NCI-H524 treated with DMSO at 0.1 percent for 48 hours (cell line): Measurements from ENCODE around the gene CD52.
A peak's percentile ranks its signal among the peaks of the same experiment; 100 is the strongest.
"Not testable (repeated sequence)": the region's sequence is repeated elsewhere in the genome, so short reads cannot be mapped to it uniquely, and the experiment has no call there.

ENCODE experiments used
- DNase-seq: peaks from one replicate; lab custom pipeline; 2025; lab: John Stamatoyannopoulos, UW

Gene CD52

DNA sequence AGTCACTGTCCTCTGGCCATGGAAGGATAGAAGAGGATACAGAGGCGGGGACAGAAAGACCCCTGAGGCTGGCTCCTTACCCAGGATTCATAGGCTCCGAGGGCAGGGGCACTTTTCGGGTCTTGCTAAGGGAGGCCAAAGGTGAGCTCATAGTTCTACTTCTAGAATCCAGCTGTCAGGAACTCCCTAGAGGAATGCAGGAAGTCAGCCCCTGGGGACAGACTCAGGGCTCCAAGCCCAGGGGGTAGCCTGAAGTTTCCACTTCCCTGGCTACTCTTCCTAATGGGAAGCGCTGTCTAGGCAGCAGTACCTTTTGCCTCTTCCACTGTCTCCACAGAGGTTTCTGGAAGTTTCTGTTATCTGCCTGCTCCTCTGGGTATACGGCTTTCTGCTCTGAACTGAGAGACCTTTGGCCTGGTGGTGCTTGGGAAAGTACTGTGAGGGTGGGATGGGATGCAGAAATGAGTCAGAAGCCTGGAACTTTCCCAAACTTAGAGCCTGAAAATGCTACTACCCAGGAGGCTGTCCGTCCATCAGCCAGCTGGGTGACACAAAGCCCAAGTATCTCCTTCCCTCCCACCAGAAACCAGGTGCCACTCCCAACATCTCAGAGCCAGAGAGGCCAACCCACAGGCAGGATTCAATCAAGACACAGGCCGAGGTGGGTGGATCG lies 14.9 kb upstream of the CD52 start:
- DNase-seq = no peak

DNA sequence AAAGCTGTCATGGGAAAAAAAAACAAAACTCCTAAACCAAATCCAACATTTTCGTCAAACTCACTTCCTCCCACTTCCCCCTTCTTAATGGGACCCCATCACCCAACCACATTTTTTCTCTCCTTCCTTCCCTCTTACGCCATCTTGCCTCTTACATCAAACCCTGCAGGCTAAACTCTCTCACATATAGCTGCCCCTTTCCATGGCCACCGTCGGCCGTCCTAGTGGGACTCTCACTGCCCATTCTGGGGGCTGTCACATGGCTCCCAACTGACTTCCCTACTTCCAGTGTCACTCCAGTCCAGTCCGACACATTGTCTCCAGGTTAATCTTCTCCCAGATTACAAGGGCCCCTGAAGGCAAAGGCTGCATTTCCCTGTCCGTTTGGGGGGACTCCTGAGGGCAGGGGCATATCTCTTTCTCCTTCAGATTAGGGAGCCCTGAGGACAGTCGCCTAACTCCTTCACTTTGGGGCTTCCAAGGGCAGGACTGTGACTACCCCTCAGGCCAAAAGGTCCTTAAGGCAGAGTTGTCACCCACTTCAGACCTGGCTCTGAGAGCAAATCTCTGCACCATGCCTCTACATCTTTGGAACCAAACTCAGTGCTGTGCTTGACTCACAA lies 12.0 kb upstream of the CD52 start:
- no peak for DNase-seq

DNA sequence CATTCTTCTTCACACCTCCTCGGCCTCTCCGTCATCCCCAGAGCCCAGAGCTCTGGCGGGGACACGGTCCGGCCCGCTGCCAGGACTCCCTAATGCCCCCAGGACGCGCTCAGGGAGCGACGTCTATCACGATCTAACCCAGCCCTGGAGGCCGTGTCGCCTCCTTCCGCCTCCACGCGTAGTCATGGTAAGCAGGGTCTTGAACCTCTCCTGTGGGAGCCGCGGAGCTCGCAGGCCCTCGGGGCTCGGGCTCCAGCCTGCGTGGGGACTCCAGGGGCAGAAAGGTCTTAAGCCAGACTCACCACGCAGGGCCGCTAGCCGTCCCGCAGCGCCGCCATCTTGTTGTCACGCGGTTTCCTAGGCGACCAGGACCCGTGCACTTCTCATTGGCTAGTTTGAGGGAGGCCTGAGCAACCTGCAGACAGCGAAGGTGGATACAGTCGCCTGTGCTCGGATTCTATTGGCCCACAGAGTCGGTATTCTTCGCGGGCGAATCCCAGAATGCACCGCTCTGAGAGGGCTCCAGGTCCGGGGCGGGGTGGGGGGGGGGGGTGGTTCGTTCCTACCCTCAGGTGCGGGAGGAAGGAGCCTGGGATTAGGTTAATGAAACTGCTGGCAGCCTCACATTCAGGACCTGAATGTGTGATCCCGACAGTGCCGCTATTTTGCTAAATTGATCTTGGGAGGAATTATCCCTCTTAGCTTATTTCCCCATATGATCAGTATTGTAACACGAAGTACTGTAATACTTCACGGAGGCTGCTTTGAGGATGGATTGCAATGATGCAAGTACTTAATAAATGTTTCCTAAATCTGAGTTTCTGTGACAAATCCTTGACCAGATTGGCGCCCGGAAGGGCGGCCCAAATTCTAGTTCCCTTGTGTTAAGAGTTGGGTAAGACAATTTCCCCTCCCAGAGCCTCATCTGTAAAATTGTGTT lies 11.2 kb upstream of the CD52 start, which contains the start of gene UBXN11:
Gene UBXN11, minus strand, starts transcription at position 347 of the 940 bp plus-strand sequence. CDS start 3,753 bp downstream, outside the sequence.
- DNase-seq = peak; percentile 94

DNA sequence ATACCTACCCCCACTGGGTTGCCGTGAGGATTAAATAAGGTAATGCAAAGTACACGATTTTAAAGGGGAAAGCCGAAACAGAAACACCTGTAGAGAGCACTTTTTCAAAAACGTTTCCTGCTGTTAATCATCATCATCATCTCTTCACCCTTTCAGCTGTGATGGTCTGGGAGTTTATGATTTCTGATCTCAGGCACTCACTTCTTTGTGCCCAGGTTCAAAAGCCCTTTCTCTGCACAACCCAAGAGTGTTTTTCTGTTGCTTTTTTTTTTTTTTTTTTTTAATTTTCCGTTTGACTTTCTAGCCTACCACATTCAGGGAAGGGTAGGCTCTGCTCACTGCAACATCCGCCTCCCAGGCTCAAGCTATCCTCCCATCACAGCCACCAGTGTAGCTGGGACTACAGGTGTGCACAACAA lies 10.4 kb upstream of the CD52 start:
- DNase-seq = no peak

DNA sequence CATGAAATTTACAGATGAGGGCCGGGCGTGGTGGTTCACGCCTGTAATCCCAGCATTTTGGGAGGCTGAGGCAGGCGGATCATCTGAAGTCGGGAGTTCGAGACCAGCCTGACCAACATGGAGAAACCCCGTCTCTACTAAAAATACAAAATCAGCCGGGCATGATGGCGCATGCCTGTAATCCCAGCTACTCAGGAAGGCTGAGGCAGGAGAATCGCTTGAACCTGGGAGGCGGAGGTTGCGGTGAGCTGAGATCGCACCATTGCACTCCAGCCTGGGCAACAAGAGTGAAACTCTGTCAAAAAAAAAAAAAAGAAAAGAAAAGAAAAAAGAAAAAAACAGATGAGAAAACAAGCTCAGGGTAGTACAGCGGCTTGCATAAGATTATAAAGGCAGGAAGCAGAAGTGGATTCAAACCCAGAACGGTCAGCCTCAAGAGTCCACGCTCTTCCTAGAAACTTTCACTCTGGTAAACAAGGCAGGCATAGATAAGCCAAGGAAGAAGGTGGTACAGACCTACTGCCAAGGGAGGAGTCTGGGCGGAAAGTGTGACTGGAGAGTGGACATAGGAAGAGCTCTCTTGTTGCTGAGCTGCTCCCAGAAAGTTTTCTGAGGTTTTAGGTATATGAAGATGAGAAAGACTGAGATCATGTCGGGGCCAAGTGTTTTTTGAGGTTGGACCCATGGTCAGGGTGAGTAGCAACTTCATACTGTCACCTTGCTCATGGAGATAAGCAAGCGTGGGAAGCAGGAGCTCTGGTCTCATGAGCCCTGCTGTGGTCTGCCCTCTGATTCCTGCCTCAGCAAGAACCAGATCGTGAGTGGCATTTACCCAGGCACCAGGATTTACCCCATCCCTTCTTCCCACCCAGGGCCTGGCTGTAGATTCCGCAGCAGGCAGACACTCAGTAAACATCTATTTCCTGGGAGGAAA lies 9.5 kb upstream of the CD52 start:
- DNase-seq = not testable (repeated sequence)

DNA sequence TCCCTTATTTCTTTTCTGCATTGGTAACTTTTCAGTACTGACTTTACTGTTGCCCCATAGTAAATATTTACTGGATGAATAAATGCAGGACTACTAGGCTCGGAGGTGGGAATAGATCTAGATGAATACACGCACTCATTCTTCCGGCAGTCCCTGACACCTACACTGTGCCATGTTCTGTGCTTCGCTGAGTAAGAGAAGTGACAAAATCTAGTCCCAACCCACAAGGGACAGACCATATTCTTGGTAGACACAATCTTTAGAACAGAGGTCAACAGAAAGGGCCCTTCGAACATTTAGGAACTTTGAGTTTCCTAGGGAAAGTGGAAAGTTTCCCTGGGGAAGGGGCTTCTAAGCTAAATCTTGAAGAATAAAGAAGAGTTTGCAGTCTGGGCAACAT lies 3.3 kb upstream of the CD52 start:
- DNase-seq = no peak

DNA sequence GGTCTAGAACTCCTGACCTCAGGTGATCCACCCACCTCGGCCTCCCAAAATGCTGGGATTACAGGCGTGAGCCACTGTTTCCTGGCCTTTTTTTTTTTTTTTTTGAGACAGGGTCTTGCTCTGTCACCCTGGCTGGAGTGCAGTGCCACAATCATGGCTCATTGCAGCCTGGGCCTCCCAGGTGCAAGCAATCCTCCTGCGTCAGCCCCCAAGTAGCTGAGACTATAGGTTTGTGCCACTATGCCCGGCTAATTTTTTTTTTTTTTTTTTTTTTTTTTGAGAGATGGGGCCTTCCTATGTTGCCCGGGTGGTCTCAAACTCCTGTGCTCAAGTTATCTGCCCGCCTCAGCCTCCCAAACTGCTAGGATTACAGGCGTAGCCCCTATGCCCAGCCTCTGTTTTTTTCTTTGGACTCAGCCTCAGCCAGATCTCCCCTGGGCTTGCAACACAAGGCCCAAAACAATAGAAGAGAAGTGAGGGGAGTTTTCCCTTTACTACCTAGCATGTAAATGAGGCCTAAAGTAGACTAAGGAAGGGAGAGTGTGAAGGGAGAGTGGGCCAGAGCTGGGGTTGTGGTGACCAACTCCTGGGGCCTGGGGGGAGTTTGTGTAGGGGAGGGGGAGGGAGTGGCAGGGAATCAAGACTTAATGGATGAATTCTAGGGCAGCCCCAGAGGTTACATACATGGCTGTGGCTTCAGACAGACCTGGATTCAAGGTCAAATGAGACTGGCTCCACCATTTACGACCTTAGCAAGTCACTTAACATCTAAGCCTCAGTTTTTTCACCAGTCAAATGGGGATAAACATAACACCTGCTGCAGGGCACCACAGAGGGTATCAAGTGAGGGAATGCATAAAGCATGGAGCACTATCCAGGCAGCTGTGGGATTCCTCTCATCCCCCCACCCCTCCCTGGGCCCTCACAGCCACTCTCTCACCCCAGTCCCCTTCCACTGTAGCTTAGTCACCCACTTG lies 1.6 kb upstream of the CD52 start:
- no peak for DNase-seq

DNA sequence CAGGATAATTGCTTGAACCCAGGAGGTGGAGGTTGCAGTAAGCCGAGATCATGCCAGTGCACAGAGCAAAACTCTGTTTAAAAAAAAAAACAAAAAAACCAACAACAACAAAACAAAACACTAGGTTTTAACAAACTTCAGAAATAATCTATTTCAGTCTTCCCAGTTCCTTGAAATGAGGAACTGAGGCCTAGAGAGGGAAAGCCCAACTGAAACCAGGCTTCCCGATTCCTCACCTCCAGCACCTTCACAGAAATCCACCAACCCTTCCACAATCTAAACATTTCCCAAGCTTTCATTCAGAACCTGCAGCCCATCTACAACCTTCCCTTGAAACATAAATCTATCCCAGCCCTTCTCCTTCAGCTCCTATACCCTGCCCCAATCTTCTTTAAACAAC lies 612 bp upstream of the CD52 start:
- no peak for DNase-seq

DNA sequence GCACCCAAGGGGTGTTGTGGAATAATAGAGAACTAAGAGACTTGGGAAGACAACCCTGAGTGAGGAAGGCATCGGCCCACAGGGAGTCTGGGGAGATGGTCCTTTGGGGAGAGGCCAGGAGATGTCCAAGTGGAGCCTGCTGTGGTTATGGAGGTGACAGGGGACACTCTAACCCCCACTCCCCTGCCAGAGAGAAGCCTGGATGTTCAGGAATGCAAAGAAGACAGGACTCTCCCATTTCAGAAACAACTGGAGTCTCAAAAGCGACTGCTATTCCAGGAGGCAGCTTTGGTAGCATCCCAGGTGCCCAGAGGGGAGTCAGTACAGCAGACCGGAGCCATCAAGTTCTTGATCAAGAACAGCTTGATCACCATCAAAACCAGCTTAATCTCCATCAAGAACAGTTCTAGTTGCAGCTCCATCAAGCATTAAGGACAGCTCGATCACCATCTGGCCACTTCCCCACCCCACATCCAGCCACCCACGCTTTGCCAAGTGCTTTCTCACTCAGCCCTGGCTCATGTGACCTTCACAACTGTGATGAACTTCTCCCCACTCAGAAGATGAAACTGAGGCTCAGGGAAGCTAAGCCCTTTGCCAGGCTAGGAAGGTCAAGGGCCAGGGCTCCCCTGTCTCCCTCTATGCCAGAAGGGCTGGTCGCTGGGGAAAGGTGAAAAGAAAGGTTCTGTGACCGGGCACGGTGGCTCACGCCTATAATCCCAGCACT lies 743 bp downstream of the CD52 start:
- DNase-seq = no peak

DNA sequence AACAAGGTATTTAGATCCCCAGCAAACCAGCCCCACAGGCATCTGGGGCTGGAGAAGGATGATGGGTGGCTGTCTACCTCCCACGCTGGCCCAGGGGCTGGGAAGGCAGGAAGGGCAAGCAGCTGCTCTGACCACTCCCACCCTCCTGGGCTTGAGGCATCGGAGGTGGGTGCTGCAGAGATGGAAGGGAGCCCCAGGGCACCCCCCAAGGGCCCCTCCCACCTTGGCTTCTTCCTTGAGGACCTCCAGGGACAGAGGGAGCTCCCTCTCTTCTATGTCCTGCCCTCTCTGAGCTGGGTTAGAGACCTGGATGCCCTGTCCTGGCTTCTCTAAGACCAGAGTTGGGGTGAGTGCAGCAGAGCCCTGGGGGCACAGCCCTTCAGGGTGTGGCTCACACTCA lies 3.1 kb downstream of the CD52 start:
- no peak for DNase-seq

DNA sequence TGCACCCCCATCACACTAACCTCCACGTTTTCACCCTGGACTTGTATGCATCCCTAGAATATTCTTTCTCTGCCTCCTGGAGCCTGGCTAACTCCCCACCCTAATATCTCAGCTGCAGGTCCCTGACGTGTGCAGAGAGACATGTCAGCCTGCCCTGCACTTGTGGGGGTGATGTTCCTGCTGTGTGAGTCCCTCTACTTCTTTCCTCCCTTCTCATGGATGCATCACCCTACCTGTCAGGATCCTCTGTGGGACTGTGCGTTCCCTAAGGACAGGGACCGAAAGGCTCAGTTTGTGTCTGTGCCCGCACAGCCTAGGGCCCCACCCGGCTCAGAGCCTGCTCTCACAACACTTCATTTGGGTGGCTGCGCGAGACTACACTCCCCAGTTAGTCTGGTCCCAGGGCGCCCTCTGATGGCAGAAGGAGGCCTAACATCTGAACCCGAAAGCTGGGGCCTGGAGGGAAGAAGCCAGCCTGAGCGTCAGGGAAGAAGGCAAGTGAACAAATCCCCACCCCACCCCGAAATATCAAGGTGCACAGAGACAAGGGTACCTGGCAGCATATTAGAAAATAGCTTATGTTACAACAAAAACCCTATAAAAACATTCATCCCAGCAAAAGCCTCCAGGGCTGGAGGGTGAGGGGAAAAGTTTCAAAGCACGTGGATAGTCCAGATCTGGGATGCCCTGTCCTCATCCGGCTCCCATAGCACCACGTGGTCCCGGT lies 3.7 kb downstream of the CD52 start:
- DNase-seq = no peak

DNA sequence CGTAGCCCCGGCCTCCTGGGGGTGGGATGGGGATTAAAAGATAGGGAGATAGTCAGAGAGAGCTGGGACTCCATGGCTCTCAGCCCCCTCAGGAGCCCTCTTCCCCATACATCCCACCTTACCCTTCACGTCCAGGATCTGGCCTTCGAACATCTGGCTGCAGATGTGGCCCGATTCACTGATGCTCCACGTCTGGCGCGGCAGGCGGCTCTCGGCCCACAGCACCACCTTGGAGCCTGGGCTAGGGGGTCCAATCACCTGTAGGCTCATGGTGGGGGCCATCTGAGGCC lies 4.2 kb downstream of the CD52 start:
- DNase-seq = no peak

DNA sequence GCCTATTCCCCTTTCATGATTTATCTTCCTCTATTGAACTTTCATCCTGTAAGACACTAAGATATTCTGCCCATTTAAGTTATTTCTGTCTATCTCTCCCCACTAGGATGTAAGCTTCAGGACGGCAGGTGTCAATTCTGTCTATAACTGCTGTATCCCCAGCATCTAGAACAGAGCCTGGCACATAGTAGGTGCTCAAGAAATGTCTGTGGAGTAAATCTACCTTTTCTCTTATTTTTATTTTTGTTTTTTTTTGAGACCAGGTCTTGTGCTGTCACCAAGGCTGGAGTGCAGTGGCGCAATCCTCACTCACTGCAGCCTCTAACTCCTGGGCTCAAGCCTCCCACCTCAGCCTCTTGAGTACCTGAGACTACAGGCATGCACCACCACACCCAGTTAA lies 5.6 kb downstream of the CD52 start:
- DNase-seq = no peak

DNA sequence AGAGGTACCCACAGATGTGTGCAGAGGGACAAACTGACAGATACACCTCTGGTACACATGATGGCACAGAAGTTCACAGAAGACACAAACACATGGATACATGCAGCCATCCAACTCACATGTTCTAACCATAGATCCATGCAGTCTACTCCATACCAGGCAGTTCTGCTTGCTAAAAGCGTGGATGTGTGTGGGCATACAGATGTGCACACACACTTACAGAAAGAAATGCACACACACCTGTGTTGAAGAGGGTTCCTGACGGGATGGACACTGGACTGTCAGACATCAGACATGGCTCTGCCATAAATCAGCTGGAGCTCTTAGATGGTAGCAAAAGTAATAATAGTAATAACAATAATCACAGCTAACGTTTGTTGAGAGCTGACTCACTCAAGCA lies 6.8 kb downstream of the CD52 start:
- no peak for DNase-seq

DNA sequence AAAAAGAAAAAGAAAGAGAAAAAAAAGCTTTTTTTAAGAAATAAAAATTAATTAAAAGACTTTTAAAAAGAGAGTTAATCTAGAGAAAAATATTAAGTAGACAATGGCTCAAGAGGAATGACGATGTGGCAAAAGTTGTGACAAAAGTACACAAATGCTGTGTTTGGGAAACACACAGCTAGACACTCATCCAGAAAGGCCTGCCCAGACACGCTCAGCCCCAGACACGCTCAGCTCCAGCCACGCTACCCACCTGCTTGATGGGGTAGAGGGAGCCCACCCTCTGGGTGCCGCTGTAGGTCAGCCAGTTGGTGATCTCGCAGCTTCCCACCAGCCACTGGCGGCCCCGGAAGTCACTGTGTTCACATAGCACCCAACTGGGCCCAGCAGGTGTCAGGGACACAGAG lies 10.2 kb downstream of the CD52 start:
- DNase-seq = no peak

DNA sequence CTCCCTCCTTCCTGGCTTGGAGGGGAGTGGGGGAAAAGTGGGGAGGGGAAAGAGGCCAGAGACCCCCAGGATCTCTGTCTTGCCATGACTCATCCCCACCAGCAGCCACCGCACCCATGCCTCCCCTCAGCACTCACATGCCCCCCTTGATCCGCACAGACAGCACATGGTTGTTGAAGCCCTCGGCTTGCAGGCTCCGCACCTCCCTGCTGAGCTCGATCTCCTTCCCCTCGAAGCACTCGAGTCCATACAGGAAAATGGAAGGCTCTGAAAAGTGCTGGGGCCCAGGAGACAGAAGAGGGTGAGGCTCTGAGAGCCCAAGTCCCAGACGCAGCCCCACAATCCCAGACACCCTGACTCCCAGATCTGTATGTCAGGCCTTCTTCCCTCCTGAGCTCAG lies 10.8 kb downstream of the CD52 start:
- no peak for DNase-seq

DNA sequence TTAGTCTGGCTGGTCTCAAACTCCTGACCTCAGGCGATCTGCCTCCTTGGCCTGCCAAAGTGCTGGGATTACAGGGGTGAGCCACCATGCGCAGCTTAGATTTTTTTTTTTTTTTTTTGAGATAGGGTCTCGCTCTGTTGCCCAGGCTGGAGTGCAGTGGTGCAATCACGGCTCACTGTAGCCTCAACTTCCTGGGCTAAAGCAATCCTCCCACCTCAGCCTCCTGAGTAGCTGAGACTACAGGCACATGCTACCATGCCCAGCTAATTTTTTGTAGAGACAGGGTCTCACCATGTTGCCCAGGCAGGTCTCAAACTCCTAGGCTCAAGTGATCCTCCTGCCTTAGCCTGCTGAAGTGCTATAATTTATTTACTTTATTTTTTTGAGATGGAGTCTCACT lies 11.6 kb downstream of the CD52 start:
- DNase-seq = not testable (repeated sequence)

DNA sequence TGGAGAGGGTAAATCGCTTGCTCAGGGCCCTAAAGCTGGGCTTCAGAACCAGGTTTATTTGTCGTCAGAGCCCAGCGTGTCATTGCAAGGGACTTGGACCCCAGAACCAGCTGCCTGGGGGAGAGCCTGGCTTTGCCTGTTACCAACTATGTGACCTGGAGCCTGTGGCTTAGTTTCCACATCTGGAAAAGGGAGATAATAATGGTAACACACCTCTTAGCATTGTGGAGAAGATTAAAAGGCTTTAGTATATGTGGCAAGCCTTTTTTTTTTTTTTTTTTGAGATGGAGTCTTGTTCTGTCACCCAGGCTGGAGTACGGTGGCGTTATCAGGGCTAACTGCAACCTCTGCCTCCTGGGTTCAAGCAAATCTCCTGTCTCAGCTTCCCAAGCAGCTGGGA lies 12.5 kb downstream of the CD52 start:
- DNase-seq = no peak

DNA sequence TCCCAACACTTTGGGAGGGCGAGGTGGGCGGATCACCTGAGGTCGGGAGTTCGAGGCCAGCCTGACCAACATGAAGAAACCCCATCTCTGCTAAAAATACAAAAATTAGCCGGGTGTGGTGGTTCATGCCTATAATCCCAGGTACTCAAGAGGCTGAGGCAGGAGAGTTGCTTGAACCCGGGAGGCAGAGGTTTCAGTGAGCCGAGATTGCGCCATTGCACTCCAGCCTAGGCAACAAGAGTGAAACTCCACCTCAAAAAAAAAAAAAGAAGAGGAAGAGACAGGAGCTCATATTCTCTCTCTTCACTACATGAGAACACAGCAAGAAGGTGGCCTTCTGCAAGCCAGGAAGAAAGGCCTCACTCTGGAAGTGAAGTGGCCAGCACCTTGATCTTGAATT lies 15.6 kb downstream of the CD52 start:
- not testable (repeated sequence) for DNase-seq
